B cell (primary cell): ENCODE results near the gene CCNG2.

Experiments used
- EZH2 ChIP-seq: IDR thresholded peaks from 2 replicates; pipeline ENCODE4 v1.6.1; 2012; ENCODE audit warnings: borderline replicate concordance, low read depth, mild to moderate bottlenecking, moderate library complexity, low read length; ENCODE audit not compliant: insufficient read depth, poor library complexity, severe bottlenecking
- TF ChIP-seq, protein P1 (sequence below): fragments of 200-600 bp; IDR thresholded peaks from one replicate; pipeline ENCODE4 v1.8.0; 2022; ENCODE audit warnings: antibody characterized with exemption, mild to moderate bottlenecking

DNA sequence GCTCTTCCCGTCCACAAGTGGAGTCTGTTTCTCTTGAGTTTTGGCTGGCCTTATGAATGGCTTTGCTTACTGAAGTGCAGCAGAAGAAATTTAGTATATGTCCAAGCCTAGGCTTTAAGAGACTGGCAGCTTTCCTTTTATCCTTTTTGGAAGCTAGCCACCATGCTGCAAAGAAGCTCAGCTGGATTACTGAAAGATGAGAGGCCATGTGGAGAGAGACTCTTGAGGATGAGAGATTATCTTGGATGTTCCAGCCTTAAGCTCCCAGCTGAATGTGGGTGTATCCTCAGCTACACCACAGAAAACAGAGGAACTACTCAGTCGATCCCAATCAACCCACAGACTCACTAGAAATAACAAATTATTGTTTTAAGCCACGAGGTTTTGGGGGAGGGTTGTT lies 12.5 kb downstream of the CCNG2 start:
- TF ChIP-seq, protein P1, sequence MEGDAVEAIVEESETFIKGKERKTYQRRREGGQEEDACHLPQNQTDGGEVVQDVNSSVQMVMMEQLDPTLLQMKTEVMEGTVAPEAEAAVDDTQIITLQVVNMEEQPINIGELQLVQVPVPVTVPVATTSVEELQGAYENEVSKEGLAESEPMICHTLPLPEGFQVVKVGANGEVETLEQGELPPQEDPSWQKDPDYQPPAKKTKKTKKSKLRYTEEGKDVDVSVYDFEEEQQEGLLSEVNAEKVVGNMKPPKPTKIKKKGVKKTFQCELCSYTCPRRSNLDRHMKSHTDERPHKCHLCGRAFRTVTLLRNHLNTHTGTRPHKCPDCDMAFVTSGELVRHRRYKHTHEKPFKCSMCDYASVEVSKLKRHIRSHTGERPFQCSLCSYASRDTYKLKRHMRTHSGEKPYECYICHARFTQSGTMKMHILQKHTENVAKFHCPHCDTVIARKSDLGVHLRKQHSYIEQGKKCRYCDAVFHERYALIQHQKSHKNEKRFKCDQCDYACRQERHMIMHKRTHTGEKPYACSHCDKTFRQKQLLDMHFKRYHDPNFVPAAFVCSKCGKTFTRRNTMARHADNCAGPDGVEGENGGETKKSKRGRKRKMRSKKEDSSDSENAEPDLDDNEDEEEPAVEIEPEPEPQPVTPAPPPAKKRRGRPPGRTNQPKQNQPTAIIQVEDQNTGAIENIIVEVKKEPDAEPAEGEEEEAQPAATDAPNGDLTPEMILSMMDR: no peak
- TF ChIP-seq EZH2: no peak
